Cardiac muscle cell (in vitro differentiated cells and primary cell): Measurements from ENCODE around the gene GRK3. TPM values are rescaled to one million over a fixed set of nuclear protein-coding genes. Genes with fewer than 3 reads are reported as not detected.

Experiments used
- DNase-seq, 2 donors: peaks; one replicate each; pipeline versions ENCODE4 v3.0.0 to v3.0.0-alpha.2; 2010 to 2017; ENCODE audit warnings: low read depth in 1 of 2, low spot score in 1 of 2
- H3K27ac ChIP-seq: fragments of 200-600 bp; sonication (generic); 2 replicates; pipeline ENCODE4 v1.5.1; 2016
- H3K27me3 ChIP-seq: fragments of 200-600 bp; sonication (generic); 2 replicates; pipeline ENCODE4 v1.6.0; 2016; ENCODE audit warnings: control low read depth
- H3K36me3 ChIP-seq: fragments of 200-600 bp; sonication (generic); 2 replicates; pipeline ENCODE4 v1.5.1; 2016; ENCODE audit warnings: control low read depth
- H3K4me1 ChIP-seq: fragments of 200-600 bp; sonication (generic); 2 replicates; pipeline ENCODE4 v1.8.1; 2017; ENCODE audit warnings: low read depth, mild to moderate bottlenecking, mixed run types
- H3K4me3 ChIP-seq: fragments of 200-600 bp; sonication (generic); 2 replicates; pipeline ENCODE4 v1.5.1; 2016; ENCODE audit warnings: mild to moderate bottlenecking
- H3K9me3 ChIP-seq: fragments of 200-600 bp; sonication (generic); 2 replicates; pipeline ENCODE4 v1.5.1; 2017; ENCODE audit warnings: low read depth, mild to moderate bottlenecking, control low read depth
- polyA plus RNA-seq: library from polyadenylated mRNA; unstranded; fragments of >200 nt; fragmentation: Nextera tagmentation; extraction: Ambion mirVana; gene quantifications from 2 replicates; pipeline ENCODE4 v1.2.1, GENCODE V29; 2016
- total RNA-seq: library from RNA; depleted of rRNA; stranded (reverse); fragments of >200 nt; gene quantifications from 2 replicates; pipeline ENCODE4 v1.2.3, GENCODE V29; 2016
- TF ChIP-seq, protein P1 (sequence below): IDR thresholded peaks from 2 replicates; pipeline ENCODE4 v1.5.1; 2012; ENCODE audit warnings: low read depth, mild to moderate bottlenecking, low read length

GRK3 gene
- total and polyA plus RNA-seq, 2 experiments from 2014 or later, result 5.7 to 10.5 TPM

DNA sequence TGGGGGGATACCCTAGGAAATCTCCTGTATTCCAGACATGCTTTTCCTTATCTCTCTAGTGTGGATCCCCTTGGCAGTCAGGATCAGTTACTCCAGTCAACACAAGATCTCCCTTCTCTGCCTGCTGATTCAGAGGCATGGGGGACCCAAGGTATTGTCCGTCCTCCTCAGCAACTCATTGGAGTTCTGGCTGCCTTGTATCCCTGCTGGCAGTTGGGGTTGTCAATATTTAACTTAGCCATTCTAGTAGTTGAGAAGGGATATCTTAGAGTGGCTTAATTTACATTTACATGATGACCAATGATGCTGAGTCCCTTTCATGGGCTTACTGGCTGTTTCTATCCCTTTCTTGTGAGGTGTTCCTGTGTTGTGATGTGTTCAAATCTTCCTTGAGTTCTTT is 74.2 kb downstream of the GRK3 start:
- no peaks in the 10 kb centered on the region for H3K4me1 ChIP-seq
- no peaks in the 10 kb centered on the region for H3K9me3 ChIP-seq
- H3K27me3 ChIP-seq, result no peaks in the 10 kb centered on the region
- DNase-seq, result no peak
- no peaks in the 10 kb centered on the region for H3K36me3 ChIP-seq
- TF ChIP-seq, protein P1, sequence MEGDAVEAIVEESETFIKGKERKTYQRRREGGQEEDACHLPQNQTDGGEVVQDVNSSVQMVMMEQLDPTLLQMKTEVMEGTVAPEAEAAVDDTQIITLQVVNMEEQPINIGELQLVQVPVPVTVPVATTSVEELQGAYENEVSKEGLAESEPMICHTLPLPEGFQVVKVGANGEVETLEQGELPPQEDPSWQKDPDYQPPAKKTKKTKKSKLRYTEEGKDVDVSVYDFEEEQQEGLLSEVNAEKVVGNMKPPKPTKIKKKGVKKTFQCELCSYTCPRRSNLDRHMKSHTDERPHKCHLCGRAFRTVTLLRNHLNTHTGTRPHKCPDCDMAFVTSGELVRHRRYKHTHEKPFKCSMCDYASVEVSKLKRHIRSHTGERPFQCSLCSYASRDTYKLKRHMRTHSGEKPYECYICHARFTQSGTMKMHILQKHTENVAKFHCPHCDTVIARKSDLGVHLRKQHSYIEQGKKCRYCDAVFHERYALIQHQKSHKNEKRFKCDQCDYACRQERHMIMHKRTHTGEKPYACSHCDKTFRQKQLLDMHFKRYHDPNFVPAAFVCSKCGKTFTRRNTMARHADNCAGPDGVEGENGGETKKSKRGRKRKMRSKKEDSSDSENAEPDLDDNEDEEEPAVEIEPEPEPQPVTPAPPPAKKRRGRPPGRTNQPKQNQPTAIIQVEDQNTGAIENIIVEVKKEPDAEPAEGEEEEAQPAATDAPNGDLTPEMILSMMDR, result no peak
- H3K27ac ChIP-seq, result no peak overlapping the region
- H3K4me3 ChIP-seq, result no peak overlapping the region

DNA sequence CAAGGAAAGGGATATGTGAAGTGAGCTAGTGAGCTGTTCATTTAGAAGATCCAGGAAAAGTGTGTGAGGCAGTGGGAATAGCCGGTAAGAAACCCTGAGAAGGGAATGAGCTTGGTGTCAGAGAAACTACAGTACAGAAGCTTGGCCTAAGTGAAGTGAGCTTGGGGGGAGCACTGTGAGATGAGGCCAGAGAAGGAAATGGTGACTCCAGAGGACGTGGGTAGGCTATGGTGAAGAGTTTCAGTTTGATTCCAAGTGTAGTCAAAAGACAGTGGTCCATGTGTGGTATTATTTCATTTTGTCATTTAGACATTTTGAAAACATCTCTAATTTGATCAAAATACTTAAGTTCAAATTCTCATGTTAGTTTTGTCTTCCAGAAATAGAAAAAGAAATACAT is 77.2 kb downstream of the GRK3 start:
- no peak overlapping the region for H3K4me3 ChIP-seq
- no peak overlapping the region for H3K27ac ChIP-seq
- H3K27me3 ChIP-seq, result no peaks in the 10 kb centered on the region
- no peaks in the 10 kb centered on the region for H3K36me3 ChIP-seq
- DNase-seq, result no peak
- TF ChIP-seq, protein P1, result no peak
- peaks cover 6% of the 10 kb centered on the region for H3K4me1 ChIP-seq
- no peaks in the 10 kb centered on the region for H3K9me3 ChIP-seq

DNA sequence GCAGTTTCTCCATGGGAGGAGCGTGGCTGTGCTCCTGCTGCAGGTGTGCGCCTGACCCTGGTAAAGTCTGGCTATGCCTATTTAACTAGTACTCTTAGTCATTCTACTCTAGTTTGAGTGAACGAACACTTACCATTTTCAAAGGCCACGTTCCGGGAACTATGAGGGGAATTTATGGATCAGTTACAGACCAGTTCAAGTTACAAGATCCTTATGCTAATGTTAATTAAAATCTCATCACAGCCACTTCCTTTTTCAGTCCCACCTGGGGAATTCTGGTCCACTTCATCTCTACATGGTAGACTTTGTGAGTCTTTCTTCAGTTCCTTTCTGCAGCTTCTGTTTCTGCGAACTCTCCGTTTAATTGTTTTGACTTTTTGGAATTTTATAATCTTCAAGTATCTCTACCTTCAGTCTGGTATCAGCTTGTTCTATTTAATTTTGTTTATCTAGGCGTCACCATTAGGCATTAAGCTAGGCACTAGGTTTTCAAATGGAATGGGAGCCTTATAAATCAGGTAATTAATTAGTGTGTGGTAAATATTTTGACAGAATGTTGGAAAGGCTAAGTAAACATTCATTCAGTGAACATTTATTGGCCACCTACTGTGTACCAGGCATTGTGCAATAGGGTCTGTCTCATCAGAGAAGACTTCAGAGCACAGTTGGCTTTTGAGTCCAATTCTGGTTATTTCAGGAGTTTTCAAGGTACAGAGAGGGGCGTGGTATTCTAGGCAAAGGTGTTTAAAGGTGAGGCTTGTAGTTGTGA is 78.9 kb downstream of the GRK3 start:
- DNase-seq, result no peak
- TF ChIP-seq, protein P1, result no peak
- Histone ChIP-seq H3K36me3 (no peaks in the 10 kb centered on the region), H3K27ac (no peak overlapping the region), H3K4me3 (no peak overlapping the region), H3K4me1 (peaks cover 6% of the 10 kb centered on the region), H3K27me3 (no peaks in the 10 kb centered on the region), H3K9me3 (no peaks in the 10 kb centered on the region)

DNA sequence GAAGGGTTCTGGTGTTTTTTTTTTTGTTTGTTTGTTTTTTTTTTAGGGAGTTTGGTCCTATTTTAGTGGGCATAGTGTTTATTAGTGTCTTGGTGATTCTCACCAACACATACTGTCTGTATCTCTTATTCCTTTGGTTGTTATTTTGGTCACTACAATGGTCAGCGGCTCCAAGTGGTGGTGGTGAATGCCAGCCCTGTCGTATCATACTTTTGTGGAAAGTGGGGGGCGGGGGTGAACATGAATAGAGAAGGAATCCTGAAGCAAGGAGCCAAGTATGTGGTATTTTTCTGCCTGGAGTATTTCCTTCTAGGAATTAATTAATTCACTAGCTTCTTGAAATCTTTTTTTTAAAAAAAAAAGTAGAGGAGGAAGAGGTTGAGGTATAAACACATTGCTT is 79.6 kb downstream of the GRK3 start:
- TF ChIP-seq, protein P1, result no peak
- peak in 1 of 2 donors; percentile 29 for DNase-seq
- Histone ChIP-seq H3K4me1 (peaks cover 6% of the 10 kb centered on the region), H3K4me3 (no peak overlapping the region), H3K9me3 (no peaks in the 10 kb centered on the region), H3K27ac (no peak overlapping the region), H3K36me3 (no peaks in the 10 kb centered on the region), H3K27me3 (no peaks in the 10 kb centered on the region)

DNA sequence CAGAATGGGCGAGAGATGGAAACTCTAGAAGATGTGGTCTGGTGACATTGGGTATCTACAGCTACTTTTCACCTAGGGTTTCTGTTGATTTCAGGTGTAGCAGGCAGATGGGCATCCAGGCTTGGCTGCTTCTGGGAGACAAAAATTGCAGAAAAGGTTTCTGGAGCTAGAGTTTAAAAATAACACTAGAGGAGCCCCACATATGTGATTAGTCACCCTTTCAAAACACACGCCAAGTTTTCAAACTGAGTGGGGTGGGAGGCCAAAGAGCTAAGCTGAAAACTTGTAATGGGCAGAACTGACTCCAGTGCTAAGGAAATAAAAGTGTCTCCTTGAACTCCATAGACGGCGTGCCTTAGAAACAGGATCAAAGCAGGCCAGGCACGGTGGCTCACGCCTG is 80.8 kb downstream of the GRK3 start:
- Histone ChIP-seq H3K9me3 (no peaks in the 10 kb centered on the region), H3K36me3 (no peaks in the 10 kb centered on the region), H3K27me3 (no peaks in the 10 kb centered on the region), H3K4me3 (no peak overlapping the region), H3K4me1 (peaks cover 6% of the 10 kb centered on the region), H3K27ac (no peak overlapping the region)
- TF ChIP-seq, protein P1, result no peak
- DNase-seq, result peak in 1 of 2 donors; percentile 45
